Activated naive CD4-positive, alpha-beta T cell treated with anti-CD3 and anti-CD28 coated beads for 36 hours (primary cell): ENCODE measurements around the gene GAREM1. TPM values are rescaled to one million over a fixed set of nuclear protein-coding genes. Genes with fewer than 3 reads are reported as not detected.
A peak's percentile ranks its signal among the peaks of the same experiment; 100 is the strongest.

ENCODE experiments used
- CTCF ChIA-PET: fragments of 350-600 bp; sonication (Branson Sonifier 250); formaldehyde crosslinking; loops from one replicate; lab custom pipeline; 2021; ENCODE audit warnings: antibody characterized with exemption; lab: Charles Lee
- DNase-seq: peaks from one replicate; pipeline ENCODE4 v3.0.0-alpha.2; 2020
- H3K27ac Mint-ChIP-seq: one replicate; pipeline ENCODE4 v1.8.0; 2021; ENCODE audit warnings: mild to moderate bottlenecking, mixed read lengths
- H3K27me3 Mint-ChIP-seq: one replicate; pipeline ENCODE4 v1.8.0; 2021; ENCODE audit warnings: low read depth, mixed read lengths
- H3K36me3 Mint-ChIP-seq: one replicate; pipeline ENCODE4 v1.8.0; 2021; ENCODE audit warnings: low read depth, mixed read lengths
- H3K4me1 Mint-ChIP-seq: one replicate; pipeline ENCODE4 v1.8.0; 2021; ENCODE audit warnings: low read depth, mixed read lengths
- H3K4me3 Mint-ChIP-seq: one replicate; pipeline ENCODE4 v1.8.0; 2021; ENCODE audit warnings: mild to moderate bottlenecking, moderate library complexity, mixed read lengths
- H3K9me3 Mint-ChIP-seq: one replicate; pipeline ENCODE4 v1.8.0; 2021; ENCODE audit warnings: mixed read lengths
- intact Hi-C: fragments of 100-400 bp; cut with micrococcal nuclease; formaldehyde crosslinking; loops from one replicate; pipeline ENCODE4 v1.15.1; 2023
- total RNA-seq, 2 experiments: library from RNA; stranded (reverse); gene quantifications; one replicate each; pipeline ENCODE4 v1.2.3, GENCODE V29; 2021

Gene GAREM1
- total RNA-seq, 2 experiments from 2014 or later: 0.31 to 0.35 TPM

DNA sequence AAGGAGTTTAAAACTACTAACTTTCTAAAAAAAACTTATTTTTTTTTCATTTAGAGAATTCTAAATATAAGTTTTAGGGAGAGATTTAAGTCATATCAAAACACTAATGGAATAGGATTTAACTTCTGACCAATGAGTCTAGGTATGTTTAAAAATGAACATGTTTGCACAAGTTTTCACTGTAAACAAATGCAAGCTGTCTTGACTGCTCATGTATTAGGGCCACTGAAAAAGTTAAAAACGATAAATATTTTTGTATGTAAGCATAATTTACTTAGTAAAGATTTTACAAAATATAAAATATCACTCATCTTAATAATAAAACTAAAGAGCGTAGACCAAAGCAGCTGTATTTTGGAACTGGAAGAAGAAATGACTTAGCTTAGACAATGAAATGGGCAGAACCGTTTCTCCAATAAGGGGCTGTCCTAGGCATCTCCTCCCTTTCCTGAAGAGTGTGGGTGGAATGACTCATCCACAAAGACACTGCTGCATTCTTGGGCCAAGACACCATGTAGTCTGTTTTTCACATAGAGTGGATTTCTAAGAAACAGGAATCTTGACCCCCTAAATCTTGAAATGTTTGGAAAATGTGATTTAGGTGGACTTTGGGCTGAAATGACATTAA lies 162.1 kb downstream of the GAREM1 start:
- Mint-ChIP-seq H3K27me3 (peaks cover 7% of the 10 kb centered on the region), H3K4me3 (no peak overlapping the region), H3K27ac (no peak overlapping the region), H3K9me3 (no peaks in the 10 kb centered on the region), H3K36me3 (no peaks in the 10 kb centered on the region), H3K4me1 (no peaks in the 10 kb centered on the region)
- DNase-seq: peak; percentile 7
- CTCF ChIA-PET: interaction anchor here (0.7 to 1.4 kb wide), 3 partner anchors 37 to 216 kb away, joined by 3 to 5 read pairs (median 4); no protein-coding TSS in a partner anchor
- intact Hi-C loops: no loop called here

DNA sequence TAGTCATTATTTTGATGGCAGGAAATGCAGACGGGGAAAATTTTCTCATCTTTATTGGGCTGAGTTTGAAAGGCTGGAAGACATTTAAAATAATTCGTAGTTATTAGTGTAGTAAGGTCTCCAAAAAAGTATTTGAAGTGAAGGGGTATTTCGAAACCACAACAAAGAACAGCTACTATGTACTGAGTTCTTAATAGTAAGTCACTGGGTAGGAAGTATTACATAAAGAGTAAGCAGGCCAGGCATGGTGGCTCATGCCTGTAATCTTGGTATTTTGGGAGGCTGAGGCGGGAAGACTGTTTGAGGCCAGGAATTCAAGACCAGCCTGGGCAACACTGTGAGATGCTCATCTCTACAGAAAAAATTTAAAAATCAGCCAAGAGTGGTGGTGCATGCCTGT lies 167.3 kb downstream of the GAREM1 start:
- Mint-ChIP-seq H3K27ac (no peak overlapping the region), H3K36me3 (no peaks in the 10 kb centered on the region), H3K27me3 (peaks cover 6% of the 10 kb centered on the region), H3K4me1 (peaks cover 4% of the 10 kb centered on the region), H3K9me3 (no peaks in the 10 kb centered on the region), H3K4me3 (no peak overlapping the region)
- CTCF ChIA-PET: interaction anchor here (1.6 kb wide), 1 partner anchor 146 kb away, joined by 4 read pairs; no protein-coding TSS in a partner anchor
- intact Hi-C loops: no loop called here
- no peak for DNase-seq

DNA sequence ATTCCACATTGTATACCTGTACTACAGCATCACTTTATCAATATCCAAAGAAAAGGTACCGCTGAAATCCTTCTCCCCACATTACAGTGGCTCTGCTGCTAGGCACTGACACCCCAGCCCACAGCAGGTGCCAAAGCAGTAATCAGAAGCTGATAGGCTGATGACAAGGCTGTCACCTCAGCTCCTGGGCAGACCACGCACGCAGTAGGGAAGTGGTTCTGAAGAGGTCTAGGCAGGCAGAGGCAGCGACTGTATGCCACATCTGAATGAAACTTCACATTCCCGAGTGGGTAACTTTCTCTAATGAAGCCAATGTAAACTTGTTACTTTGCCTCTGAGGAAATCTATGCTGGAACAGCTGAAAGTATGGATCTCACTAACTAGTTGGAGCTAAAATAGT lies 167.9 kb downstream of the GAREM1 start:
- DNase-seq: no peak
- intact Hi-C loops: no loop called here
- Mint-ChIP-seq H3K36me3 (no peaks in the 10 kb centered on the region), H3K9me3 (no peaks in the 10 kb centered on the region), H3K27me3 (peaks cover 6% of the 10 kb centered on the region), H3K27ac (no peak overlapping the region), H3K4me3 (no peak overlapping the region), H3K4me1 (peaks cover 4% of the 10 kb centered on the region)
- CTCF ChIA-PET: interaction anchor here (1.6 kb wide), 1 partner anchor 145 kb away, joined by 4 read pairs; no protein-coding TSS in a partner anchor

DNA sequence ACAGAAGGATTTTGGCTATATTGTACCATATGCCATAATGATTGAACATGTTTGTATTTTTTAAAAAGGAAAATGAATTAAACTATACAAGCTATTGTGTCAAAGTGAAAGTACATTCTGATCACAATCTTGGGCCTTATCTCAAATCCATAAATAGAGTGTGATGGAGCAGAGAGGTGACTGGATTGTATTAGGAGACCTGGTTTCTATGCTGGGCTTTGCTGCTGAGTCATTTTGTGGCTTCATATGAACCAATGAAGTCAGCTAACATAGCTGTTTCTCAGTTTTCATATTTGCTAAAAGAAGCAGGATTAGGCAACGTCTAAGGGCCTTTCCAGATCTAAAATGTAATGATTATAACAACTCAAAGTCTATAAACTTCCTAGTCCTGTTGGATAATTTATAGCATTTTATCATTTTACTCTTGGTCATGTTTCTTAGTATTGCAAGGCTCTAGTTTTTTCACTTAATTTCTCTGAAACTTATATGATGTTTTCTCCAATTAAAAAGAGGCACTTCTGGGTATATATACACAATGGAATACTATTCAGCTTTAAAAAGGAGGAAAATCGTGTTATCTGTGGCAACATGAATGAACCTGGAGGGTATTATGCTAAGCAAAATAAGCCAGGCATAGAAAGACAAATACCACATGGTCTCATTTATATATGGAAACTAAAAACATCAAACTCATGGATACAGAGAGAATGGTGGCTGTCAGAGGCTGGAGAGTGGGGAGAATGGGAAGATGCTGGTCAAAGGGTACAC lies 168.5 kb downstream of the GAREM1 start:
- intact Hi-C loops: no loop called here
- no peaks in the 10 kb centered on the region for H3K9me3 Mint-ChIP-seq
- no peak overlapping the region for H3K27ac Mint-ChIP-seq
- H3K4me1 Mint-ChIP-seq: peaks cover 4% of the 10 kb centered on the region
- peak; percentile 5 for DNase-seq
- H3K4me3 Mint-ChIP-seq: no peak overlapping the region
- CTCF ChIA-PET: interaction anchor here (1.4 kb wide), 1 partner anchor 168 kb away, joined by 4 read pairs; the partner anchor contains the start of gene GAREM1
- H3K27me3 Mint-ChIP-seq: peaks cover 6% of the 10 kb centered on the region
- H3K36me3 Mint-ChIP-seq: no peaks in the 10 kb centered on the region

DNA sequence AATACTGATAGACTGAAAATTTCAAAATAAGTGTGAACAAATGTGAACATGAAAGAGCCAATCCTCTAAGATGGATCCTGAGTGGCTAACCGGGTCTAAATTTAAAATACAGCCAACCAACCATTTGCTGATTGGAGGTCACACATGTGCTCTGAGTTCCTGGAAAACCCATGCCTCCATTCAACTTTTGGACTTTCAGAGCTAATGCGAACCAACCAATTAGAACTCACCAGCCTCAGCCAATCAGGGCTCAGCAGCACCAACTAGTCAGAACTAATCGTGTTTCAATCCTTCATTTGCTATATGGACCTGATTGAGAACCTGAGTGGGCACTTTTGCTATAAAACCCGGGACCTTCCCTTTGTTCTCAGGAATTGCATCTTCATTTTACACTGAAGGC lies 169.3 kb downstream of the GAREM1 start:
- intact Hi-C loops: no loop called here
- no peak for DNase-seq
- Mint-ChIP-seq H3K36me3 (no peaks in the 10 kb centered on the region), H3K27me3 (peaks cover 6% of the 10 kb centered on the region), H3K4me3 (no peak overlapping the region), H3K9me3 (no peaks in the 10 kb centered on the region), H3K27ac (no peak overlapping the region), H3K4me1 (peaks cover 4% of the 10 kb centered on the region)
- CTCF ChIA-PET: interaction anchor here (1.4 kb wide), 1 partner anchor 169 kb away, joined by 4 read pairs; the partner anchor contains the start of gene GAREM1

DNA sequence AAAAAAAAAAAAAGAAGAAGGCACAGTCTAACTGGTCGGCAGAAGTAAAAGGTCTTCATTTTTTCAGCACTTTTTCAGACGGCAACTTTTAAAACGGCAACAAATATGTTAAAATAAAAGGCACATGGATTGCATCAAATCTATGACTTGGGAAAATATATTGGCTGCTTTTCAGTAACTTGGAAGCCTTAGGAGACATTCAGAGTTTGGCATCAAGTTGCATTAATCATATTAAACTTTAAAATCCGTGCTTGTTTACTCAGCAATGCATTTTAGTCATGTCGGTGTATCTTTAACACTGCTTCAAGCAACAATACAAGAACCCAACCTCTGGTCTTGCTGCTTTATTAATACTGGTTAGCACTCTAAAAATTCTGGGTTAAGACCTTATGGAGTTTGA lies 169.8 kb downstream of the GAREM1 start:
- Mint-ChIP-seq H3K27me3 (peaks cover 4% of the 10 kb centered on the region), H3K36me3 (no peaks in the 10 kb centered on the region), H3K9me3 (no peaks in the 10 kb centered on the region), H3K4me3 (no peak overlapping the region), H3K27ac (no peak overlapping the region), H3K4me1 (peaks cover 4% of the 10 kb centered on the region)
- CTCF ChIA-PET: interaction anchor here (1.4 kb wide), 1 partner anchor 170 kb away, joined by 4 read pairs; the partner anchor contains the start of gene GAREM1
- intact Hi-C loops: no loop called here
- no peak for DNase-seq

DNA sequence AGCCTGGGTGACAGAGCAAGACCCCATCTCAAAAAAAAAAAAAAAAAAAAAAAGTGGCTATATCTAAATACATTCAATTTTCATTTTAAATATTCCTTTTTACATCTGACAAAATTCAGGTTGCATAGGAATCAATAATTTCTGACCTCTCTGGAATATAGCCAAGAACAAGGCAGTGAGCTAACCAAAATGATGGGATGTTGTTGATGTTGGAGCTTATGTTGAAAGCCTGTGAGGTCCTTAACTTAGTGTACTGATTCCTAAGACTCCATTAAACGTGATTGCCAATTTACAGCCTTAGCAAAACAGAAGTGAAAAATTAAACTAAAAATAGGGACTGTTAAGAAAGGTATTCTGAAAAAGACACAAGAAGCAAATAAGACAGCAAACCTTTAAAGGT lies 171.2 kb downstream of the GAREM1 start:
- intact Hi-C loops: no loop called here
- no peaks in the 10 kb centered on the region for H3K9me3 Mint-ChIP-seq
- CTCF ChIA-PET: interaction anchor here (1.1 kb wide), 1 partner anchor 143 kb away, joined by 3 read pairs; no protein-coding TSS in a partner anchor
- no peak overlapping the region for H3K27ac Mint-ChIP-seq
- peaks cover 4% of the 10 kb centered on the region for H3K4me1 Mint-ChIP-seq
- H3K27me3 Mint-ChIP-seq: peaks cover 4% of the 10 kb centered on the region
- DNase-seq: no peak
- no peak overlapping the region for H3K4me3 Mint-ChIP-seq
- no peaks in the 10 kb centered on the region for H3K36me3 Mint-ChIP-seq

DNA sequence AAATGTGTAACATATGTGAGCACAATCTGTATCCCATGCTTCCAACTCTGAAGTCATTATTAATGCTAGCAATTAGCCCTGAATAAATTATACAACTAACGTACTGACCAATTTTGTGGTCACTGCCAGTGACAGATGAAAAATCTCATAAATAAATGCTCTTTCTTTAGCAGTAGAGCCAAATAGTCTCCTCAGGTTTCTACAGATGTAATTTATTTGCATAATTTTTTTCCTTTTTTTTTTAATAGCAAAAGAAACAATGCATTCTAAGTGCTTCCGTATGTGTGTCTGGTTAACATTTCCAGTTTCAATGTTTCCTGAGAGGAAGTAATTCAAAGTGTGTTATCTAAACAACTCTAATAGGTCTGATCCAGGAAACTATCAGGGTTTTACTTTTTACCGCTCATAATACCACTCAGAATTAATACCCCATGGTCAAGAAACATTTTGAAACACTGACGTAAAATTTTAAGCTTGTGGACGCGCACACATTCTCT lies 172.5 kb downstream of the GAREM1 start:
- Mint-ChIP-seq H3K4me3 (no peak overlapping the region), H3K27ac (no peak overlapping the region), H3K27me3 (peaks cover 4% of the 10 kb centered on the region), H3K9me3 (no peaks in the 10 kb centered on the region), H3K36me3 (no peaks in the 10 kb centered on the region), H3K4me1 (peaks cover 4% of the 10 kb centered on the region)
- no peak for DNase-seq
- intact Hi-C loops: no loop called here
- CTCF ChIA-PET: no interaction called here

DNA sequence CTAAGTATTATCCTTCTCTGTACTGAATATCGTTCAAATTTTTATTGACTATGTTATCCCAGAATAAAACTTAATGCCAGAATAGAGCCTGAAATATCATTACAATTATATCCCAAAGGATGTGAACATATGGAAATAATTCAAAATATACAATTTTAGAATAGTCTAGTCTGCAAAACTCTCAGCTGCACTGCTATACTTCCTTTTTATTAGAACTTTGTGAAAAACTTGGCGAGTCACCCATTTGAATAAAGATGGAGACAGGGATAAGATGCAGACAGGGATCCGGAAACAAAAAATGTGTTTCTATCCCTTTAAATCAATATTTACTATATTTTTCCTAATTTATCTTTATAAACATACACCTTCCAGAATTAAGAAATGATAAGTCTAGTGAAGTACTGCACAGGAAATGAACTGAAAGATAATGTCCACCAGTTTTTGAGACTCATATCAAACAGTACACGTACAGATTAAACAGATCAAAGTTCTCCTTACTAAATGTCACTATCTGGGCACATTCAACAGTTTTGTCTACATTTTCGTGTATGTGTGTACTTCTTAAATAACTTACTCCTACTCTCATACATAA lies 173.0 kb downstream of the GAREM1 start:
- Mint-ChIP-seq H3K27ac (no peak overlapping the region), H3K36me3 (no peaks in the 10 kb centered on the region), H3K4me1 (peaks cover 4% of the 10 kb centered on the region), H3K9me3 (no peaks in the 10 kb centered on the region), H3K27me3 (peaks cover 8% of the 10 kb centered on the region), H3K4me3 (no peak overlapping the region)
- intact Hi-C loops: no loop called here
- no peak for DNase-seq
- CTCF ChIA-PET: no interaction called here

DNA sequence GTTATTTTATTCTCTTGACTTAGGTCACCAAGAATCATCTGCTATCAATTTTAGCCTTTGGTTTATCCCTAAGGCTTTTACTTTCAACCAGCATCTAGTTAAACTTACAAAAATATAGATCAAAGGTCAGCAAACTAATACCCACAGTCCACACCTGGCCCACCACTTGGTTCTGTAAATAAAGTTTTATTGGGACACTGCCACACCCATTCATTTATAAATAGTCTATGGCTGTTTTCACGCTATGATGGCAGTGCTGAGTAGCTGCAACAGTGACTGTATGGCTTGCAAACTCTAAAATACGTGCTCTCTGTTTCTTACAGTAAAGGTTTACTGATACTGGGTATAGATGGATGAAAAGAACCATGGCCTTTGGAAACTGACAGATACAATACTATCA lies 173.8 kb downstream of the GAREM1 start:
- Mint-ChIP-seq H3K27ac (no peak overlapping the region), H3K36me3 (no peaks in the 10 kb centered on the region), H3K9me3 (no peaks in the 10 kb centered on the region), H3K27me3 (peaks cover 10% of the 10 kb centered on the region), H3K4me1 (no peaks in the 10 kb centered on the region), H3K4me3 (no peak overlapping the region)
- CTCF ChIA-PET: no interaction called here
- intact Hi-C loops: no loop called here
- no peak for DNase-seq

DNA sequence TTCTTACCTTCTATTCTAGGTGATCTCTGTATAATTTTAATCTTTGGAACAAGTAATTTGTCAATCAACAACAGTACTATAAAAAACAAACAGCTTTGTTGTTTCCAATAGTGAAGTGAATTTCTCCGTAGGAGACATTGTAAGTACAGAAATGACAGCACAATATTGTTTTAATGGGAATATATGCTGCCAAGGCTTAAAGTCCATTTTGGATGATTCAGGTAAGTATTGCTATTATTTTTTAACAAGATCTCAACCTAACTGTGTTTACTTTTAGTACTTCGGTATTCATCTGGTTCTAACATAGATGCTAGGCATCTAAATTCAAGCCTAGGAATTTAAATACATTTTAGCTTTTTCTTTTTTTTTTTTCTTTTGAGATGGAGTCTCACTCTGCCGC lies 175.1 kb downstream of the GAREM1 start:
- DNase-seq: no peak
- CTCF ChIA-PET: interaction anchor here (1.1 to 1.4 kb wide), 2 partner anchors 24 to 254 kb away, joined by 5 to 6 read pairs; no protein-coding TSS in a partner anchor
- Mint-ChIP-seq H3K4me3 (no peak overlapping the region), H3K4me1 (no peaks in the 10 kb centered on the region), H3K27me3 (peaks cover 13% of the 10 kb centered on the region), H3K9me3 (no peaks in the 10 kb centered on the region), H3K27ac (no peak overlapping the region), H3K36me3 (no peaks in the 10 kb centered on the region)
- intact Hi-C loops: no loop called here

DNA sequence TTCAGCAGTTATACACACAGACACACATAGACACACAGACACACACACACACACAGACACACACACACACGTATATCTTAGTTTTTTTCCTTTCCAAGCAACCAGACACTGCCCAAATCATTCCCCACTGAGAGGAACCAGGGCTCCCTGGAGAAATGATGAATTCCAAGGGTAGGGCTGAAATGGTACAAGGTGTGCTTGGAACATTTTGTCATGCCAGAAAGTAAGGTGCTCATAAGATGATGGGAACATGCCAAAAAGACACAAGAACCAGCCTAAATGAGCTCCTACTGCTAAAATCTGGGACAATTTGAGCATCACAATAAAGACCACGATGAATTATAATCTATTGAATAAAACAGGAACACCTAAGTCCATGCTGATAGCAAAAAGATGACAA lies 177.6 kb downstream of the GAREM1 start:
- no peaks in the 10 kb centered on the region for H3K4me1 Mint-ChIP-seq
- H3K4me3 Mint-ChIP-seq: no peak overlapping the region
- no peak overlapping the region for H3K27ac Mint-ChIP-seq
- H3K36me3 Mint-ChIP-seq: no peaks in the 10 kb centered on the region
- no peak for DNase-seq
- CTCF ChIA-PET: interaction anchor here (0.6 to 0.9 kb wide), 2 partner anchors 134 to 178 kb away, joined by 3 to 4 read pairs; partner anchors contain the start of gene GAREM1
- intact Hi-C loops: no loop called here
- no peaks in the 10 kb centered on the region for H3K9me3 Mint-ChIP-seq
- H3K27me3 Mint-ChIP-seq: peaks cover 11% of the 10 kb centered on the region
